NT2/D1 (cell line): ENCODE results near the gene MRPS15.
"Not testable (repeated sequence)": the region's sequence is repeated elsewhere in the genome, so short reads cannot be mapped to it uniquely, and the experiment has no call there.

Experiments used
- DNase-seq: peaks from one replicate; pipeline ENCODE4 v3.0.0-alpha.2; 2011; ENCODE audit warnings: low read depth, low spot score
- H3K27me3 ChIP-seq: 2 replicates; pipeline ENCODE4 v1.6.0; 2011; ENCODE audit warnings: mild to moderate bottlenecking; ENCODE audit not compliant: insufficient read length, insufficient read depth
- H3K36me3 ChIP-seq: 2 replicates; pipeline ENCODE4 v1.6.1; 2011; ENCODE audit warnings: mild to moderate bottlenecking, low read length, mixed read lengths; ENCODE audit not compliant: insufficient read depth, insufficient read length
- H3K4me1 ChIP-seq: 2 replicates; pipeline ENCODE4 v1.5.1; 2011; ENCODE audit not compliant: insufficient read depth, insufficient read length
- H3K4me3 ChIP-seq: 2 replicates; pipeline ENCODE4 v1.5.1; 2011; ENCODE audit warnings: low read depth; ENCODE audit not compliant: insufficient read length
- H3K9ac ChIP-seq: 2 replicates; pipeline ENCODE4 v1.6.0; 2011; ENCODE audit warnings: low read depth; ENCODE audit not compliant: insufficient read length
- H3K9me3 ChIP-seq: 2 replicates; pipeline ENCODE4 v1.5.1; 2011; ENCODE audit warnings: mild to moderate bottlenecking, low read length; ENCODE audit not compliant: insufficient read depth
- SUZ12 ChIP-seq: IDR thresholded peaks from 2 replicates; pipeline ENCODE4 v1.6.1; 2011; ENCODE audit not compliant: insufficient read length, insufficient read depth; ENCODE audit errors: extremely low read depth
- YY1 ChIP-seq: IDR thresholded peaks from 2 replicates; pipeline ENCODE4 v1.6.1; 2011; ENCODE audit not compliant: insufficient read length, insufficient read depth
- ZNF274 ChIP-seq: IDR thresholded peaks from 2 replicates; pipeline ENCODE4 v1.6.1; 2011; ENCODE audit warnings: mild to moderate bottlenecking, low read depth, low read length

Gene MRPS15

DNA sequence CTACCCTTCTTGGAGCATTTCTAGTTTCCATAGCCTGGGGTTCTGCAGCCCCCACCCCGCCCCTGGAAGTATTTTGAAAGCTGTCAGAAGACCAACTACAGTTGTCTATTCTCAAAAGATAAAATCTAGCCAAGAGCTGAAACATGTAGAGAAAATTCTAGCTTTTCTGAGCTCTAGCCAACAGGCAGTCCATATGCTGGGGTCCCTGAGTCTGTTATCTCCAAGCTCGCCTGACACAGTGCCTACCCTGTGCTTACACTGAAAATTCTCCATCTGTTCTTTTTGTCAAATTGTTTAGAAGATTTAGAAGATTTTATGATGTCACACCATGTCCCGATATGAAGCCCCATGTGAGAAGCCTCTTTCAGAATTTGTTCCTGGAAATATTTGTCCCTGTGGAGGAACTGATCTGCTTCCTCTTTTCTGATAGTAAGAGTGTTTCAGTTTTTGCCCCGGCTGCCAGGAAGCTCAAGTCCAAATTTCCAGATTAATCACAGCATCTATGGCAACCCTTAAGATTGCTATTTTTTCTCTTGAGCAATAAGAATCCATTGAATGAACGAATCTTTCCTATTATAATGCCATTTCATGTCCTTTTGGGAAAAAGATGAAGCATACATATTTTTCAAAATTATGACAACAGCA lies 42.2 kb upstream of the MRPS15 start:
- no peaks in the 10 kb centered on the region for H3K9me3 ChIP-seq
- no peak for DNase-seq
- H3K4me3 ChIP-seq: no peak overlapping the region
- no peaks in the 10 kb centered on the region for H3K36me3 ChIP-seq
- H3K4me1 ChIP-seq: peaks cover 2% of the 10 kb centered on the region
- no peaks in the 10 kb centered on the region for H3K27me3 ChIP-seq
- no peak overlapping the region for H3K9ac ChIP-seq
- TF ChIP-seq YY1: no peak
- no peak for TF ChIP-seq SUZ12
- no peak for TF ChIP-seq ZNF274

GRCh38 chr1:36503733-36504132 lies 39.5 kb upstream of the MRPS15 start:
- H3K4me1 ChIP-seq: no peaks in the 10 kb centered on the region
- H3K4me3 ChIP-seq: no peak overlapping the region
- no peaks in the 10 kb centered on the region for H3K36me3 ChIP-seq
- no peak overlapping the region for H3K9ac ChIP-seq
- DNase-seq: no peak
- no peaks in the 10 kb centered on the region for H3K27me3 ChIP-seq
- H3K9me3 ChIP-seq: no peaks in the 10 kb centered on the region
- TF ChIP-seq YY1: no peak
- TF ChIP-seq SUZ12: no peak
- TF ChIP-seq ZNF274: no peak

DNA sequence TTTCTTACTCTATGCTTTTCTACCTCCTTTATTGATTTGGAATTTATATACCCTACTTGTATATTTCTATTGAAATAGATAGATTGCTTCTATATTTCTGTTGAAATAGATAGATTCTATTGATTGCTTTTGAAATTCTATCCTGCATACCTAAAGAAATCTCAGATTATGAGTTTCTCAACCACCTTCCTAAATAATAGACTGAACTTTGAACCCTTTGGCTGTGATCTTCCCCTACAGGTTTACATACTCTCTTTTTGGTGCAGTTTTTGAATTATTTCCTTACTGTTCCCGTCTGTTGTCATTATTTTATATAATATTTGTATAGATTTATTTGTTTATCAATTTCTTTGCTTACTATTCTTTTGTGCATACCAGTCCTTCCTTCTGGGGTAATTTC lies 39.0 kb upstream of the MRPS15 start:
- H3K36me3 ChIP-seq: no peaks in the 10 kb centered on the region
- H3K4me1 ChIP-seq: no peaks in the 10 kb centered on the region
- H3K9ac ChIP-seq: no peak overlapping the region
- no peak for DNase-seq
- H3K9me3 ChIP-seq: no peaks in the 10 kb centered on the region
- H3K4me3 ChIP-seq: no peak overlapping the region
- TF ChIP-seq ZNF274 (no peak), SUZ12 (no peak), YY1 (no peak)
- no peaks in the 10 kb centered on the region for H3K27me3 ChIP-seq

DNA sequence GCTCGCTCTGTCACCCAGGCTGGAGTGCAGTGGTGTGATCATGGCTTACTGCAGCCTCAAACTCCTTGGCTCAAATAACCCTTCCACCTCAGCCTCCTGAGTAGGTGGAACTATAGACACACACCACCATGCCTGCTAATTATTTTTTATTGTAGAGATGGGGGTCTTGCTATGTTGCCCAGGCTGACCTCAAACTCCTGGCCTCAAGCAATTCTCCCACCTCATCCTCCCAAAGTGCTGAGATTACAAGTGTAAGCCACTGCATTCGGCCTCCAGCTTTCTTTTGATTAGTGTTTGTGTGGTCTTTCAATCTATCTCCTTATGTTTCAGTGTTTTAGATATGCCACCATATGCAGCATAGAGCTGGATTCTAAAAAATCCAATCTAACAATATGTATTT lies 38.4 kb upstream of the MRPS15 start:
- H3K27me3 ChIP-seq: no peaks in the 10 kb centered on the region
- H3K4me3 ChIP-seq: no peak overlapping the region
- TF ChIP-seq ZNF274: no peak
- no peak for TF ChIP-seq YY1
- TF ChIP-seq SUZ12: no peak
- no peaks in the 10 kb centered on the region for H3K36me3 ChIP-seq
- H3K9me3 ChIP-seq: no peaks in the 10 kb centered on the region
- no peaks in the 10 kb centered on the region for H3K4me1 ChIP-seq
- no peak overlapping the region for H3K9ac ChIP-seq
- no peak for DNase-seq

DNA sequence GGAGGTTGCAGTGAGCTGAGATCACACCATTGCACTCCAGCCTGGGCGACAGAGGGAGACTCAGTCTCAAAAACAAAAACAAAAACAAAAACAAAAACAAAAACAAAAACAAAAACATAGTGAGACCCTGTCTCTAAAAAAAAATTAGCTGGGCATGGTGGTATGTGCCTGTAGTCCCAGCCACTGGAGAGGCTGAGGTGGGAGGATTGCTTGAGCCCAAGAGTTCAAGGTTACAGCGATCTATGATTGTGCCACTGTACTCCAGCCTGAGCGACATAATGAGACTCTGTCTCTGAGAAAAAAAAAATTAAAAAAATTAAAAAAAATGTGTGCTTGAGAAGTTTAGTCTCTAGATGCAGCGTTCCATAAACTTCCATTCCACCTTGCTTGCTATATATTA lies 37.7 kb upstream of the MRPS15 start:
- H3K9ac ChIP-seq, H3K4me1 ChIP-seq, H3K27me3 ChIP-seq, H3K36me3 ChIP-seq, H3K4me3 ChIP-seq, DNase-seq, H3K9me3 ChIP-seq: not testable (repeated sequence)

DNA sequence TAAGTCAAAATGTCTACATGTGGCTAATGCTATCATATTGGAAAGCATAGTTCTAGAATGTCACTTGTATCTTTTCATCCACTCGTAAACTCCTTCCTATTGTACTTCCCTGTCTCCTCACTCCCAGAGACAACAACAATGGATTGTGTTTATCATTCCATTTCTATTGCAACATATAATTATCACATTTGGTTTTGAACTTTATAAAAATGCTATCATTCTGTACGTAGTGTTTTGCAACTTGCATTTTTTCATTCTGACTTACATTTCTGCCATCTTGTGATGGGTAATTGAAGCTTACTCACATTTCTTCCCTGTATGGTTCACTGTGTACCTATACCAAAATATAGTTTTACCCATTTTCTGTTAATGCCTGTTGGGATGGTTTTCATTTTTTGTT lies 33.0 kb upstream of the MRPS15 start:
- peaks cover 2% of the 10 kb centered on the region for H3K27me3 ChIP-seq
- no peak for DNase-seq
- no peaks in the 10 kb centered on the region for H3K9me3 ChIP-seq
- H3K9ac ChIP-seq: no peak overlapping the region
- H3K4me3 ChIP-seq: no peak overlapping the region
- TF ChIP-seq YY1 (no peak), SUZ12 (no peak), ZNF274 (no peak)
- H3K36me3 ChIP-seq: no peaks in the 10 kb centered on the region
- H3K4me1 ChIP-seq: no peaks in the 10 kb centered on the region

- TF ChIP-seq ZNF274 (no peak), SUZ12 (no peak), YY1 (no peak)
- H3K4me3 ChIP-seq: no peak overlapping the region
- no peaks in the 10 kb centered on the region for H3K9me3 ChIP-seq
- no peaks in the 10 kb centered on the region for H3K36me3 ChIP-seq
- DNase-seq: no peak
- H3K9ac ChIP-seq: no peak overlapping the region
- H3K4me1 ChIP-seq: no peaks in the 10 kb centered on the region
- H3K27me3 ChIP-seq: peaks cover 2% of the 10 kb centered on the region
Measured at GRCh38 chr1:36494971-36495370, 30.8 kb upstream of the MRPS15 start.

GRCh38 chr1:36493524-36493923 lies 29.3 kb upstream of the MRPS15 start:
- no peak overlapping the region for H3K4me3 ChIP-seq
- H3K9me3 ChIP-seq: no peaks in the 10 kb centered on the region
- H3K4me1 ChIP-seq: no peaks in the 10 kb centered on the region
- no peak for DNase-seq
- no peaks in the 10 kb centered on the region for H3K36me3 ChIP-seq
- H3K9ac ChIP-seq: no peak overlapping the region
- H3K27me3 ChIP-seq: peaks cover 2% of the 10 kb centered on the region
- TF ChIP-seq ZNF274 (no peak), SUZ12 (no peak), YY1 (no peak)
